OCI-LY7 (cell line): ENCODE results near the gene SYDE1. TPM values are rescaled to one million over a fixed set of nuclear protein-coding genes. Genes with fewer than 3 reads are reported as not detected.

Experiments used
- BruUV-seq: library from RNA; stranded (reverse); fragments of 400-500 nt; replicated peaks from 2 replicates; lab custom pipeline; 2021; lab: Mats Ljungman, UMichigan
- CTCF ChIA-PET: fragments of 300-600 bp; sonication (Branson Sonifier 250); formaldehyde crosslinking; loops from one replicate; lab custom pipeline; 2022; ENCODE audit warnings: antibody characterized with exemption; ENCODE audit not compliant: unreplicated experiment; lab: Charles Lee
- POLR2A ChIA-PET: fragments of 300-600 bp; sonication (Branson Sonifier 250); formaldehyde crosslinking; loops from one replicate; lab custom pipeline; 2022; ENCODE audit warnings: antibody characterized with exemption; lab: Charles Lee
- DNase-seq: peaks from one replicate; pipeline ENCODE4 v3.0.0-alpha.2; 2015; ENCODE audit warnings: low spot score
- H2AFZ ChIP-seq: fragments of 200-600 bp; sonication (generic), shearing (Covaris generic); 2 replicates; pipeline ENCODE4 v1.6.1; 2014; ENCODE audit warnings: mild to moderate bottlenecking, antibody characterized with exemption, low read length, moderate library complexity
- H3K27ac ChIP-seq: fragments of 200-600 bp; sonication (generic); 2 replicates; pipeline ENCODE4 v1.5.1; 2014; ENCODE audit warnings: mixed run types, low read depth, mild to moderate bottlenecking, moderate library complexity, low read length, inconsistent platforms; ENCODE audit not compliant: poor library complexity, severe bottlenecking
- H3K36me3 ChIP-seq: fragments of 200-600 bp; sonication (generic); 2 replicates; pipeline ENCODE4 v1.6.1; 2014; ENCODE audit warnings: mild to moderate bottlenecking, antibody characterized with exemption, low read length, moderate library complexity, mixed read lengths; ENCODE audit not compliant: insufficient read depth
- H3K4me1 ChIP-seq: fragments of 200-600 bp; sonication (generic); 2 replicates; pipeline ENCODE4 v1.5.1; 2014; ENCODE audit warnings: mild to moderate bottlenecking, low read length; ENCODE audit not compliant: insufficient read depth, poor library complexity, severe bottlenecking
- H3K4me2 ChIP-seq: fragments of 200-600 bp; sonication (generic); 2 replicates; pipeline ENCODE4 v1.6.1; 2014; ENCODE audit warnings: mild to moderate bottlenecking, low read length
- H3K4me3 ChIP-seq: fragments of 200-600 bp; sonication (generic); 2 replicates; pipeline ENCODE4 v1.5.1; 2014; ENCODE audit warnings: mild to moderate bottlenecking, low read depth, low read length; ENCODE audit not compliant: poor library complexity, severe bottlenecking
- H3K79me2 ChIP-seq: fragments of 200-600 bp; sonication (generic); 2 replicates; pipeline ENCODE4 v1.6.1; 2016; ENCODE audit warnings: low read depth, mild to moderate bottlenecking, low read length, moderate library complexity, mixed read lengths; ENCODE audit not compliant: insufficient read depth
- H3K9me2 ChIP-seq: fragments of 200-600 bp; sonication (generic); 2 replicates; pipeline ENCODE4 v1.6.1; 2016; ENCODE audit warnings: mild to moderate bottlenecking, low read length, mixed read lengths; ENCODE audit not compliant: insufficient read depth
- H3K9me3 ChIP-seq: fragments of 200-600 bp; sonication (generic); 2 replicates; pipeline ENCODE4 v1.6.1; 2014; ENCODE audit warnings: mild to moderate bottlenecking, mixed run types, low read length, mixed read lengths
- H4K20me1 ChIP-seq: fragments of 200-600 bp; sonication (generic); 2 replicates; pipeline ENCODE4 v1.6.1; 2014; ENCODE audit warnings: mild to moderate bottlenecking, antibody characterized with exemption, low read length, moderate library complexity, mixed read lengths; ENCODE audit not compliant: insufficient read depth
- EZH2phosphoT487 ChIP-seq: fragments of 200-600 bp; sonication (generic); IDR thresholded peaks from 2 replicates; pipeline ENCODE4 v1.6.1; 2018; ENCODE audit warnings: low read depth, borderline replicate concordance, mild to moderate bottlenecking, mixed run types, antibody characterized with exemption, low read length, moderate library complexity, mixed read lengths
- intact Hi-C: fragments of 100-400 bp; cut with micrococcal nuclease; formaldehyde crosslinking; loops from one replicate; pipeline ENCODE4 v1.10.0; 2022; ENCODE audit not compliant: unreplicated experiment
- total RNA-seq, 2 experiments: library from RNA; depleted of rRNA in 1 of 2; stranded (reverse); fragments of >200 nt in 1 of 2; shearing (Covaris generic) in 1 of 2; gene quantifications; 2 replicates each; pipeline ENCODE4 v1.2.3, GENCODE V29; 2014 to 2022
- TF ChIP-seq, protein P1 (sequence below): fragments of 200-600 bp; sonication (generic); conservative IDR thresholded peaks from 2 replicates; pipeline ENCODE4 v1.5.1; 2014; ENCODE audit warnings: mild to moderate bottlenecking, antibody characterized with exemption, low read length, moderate library complexity, mixed read lengths

SYDE1 gene
- total RNA-seq, 2 experiments from 2014 or later: not detected

DNA sequence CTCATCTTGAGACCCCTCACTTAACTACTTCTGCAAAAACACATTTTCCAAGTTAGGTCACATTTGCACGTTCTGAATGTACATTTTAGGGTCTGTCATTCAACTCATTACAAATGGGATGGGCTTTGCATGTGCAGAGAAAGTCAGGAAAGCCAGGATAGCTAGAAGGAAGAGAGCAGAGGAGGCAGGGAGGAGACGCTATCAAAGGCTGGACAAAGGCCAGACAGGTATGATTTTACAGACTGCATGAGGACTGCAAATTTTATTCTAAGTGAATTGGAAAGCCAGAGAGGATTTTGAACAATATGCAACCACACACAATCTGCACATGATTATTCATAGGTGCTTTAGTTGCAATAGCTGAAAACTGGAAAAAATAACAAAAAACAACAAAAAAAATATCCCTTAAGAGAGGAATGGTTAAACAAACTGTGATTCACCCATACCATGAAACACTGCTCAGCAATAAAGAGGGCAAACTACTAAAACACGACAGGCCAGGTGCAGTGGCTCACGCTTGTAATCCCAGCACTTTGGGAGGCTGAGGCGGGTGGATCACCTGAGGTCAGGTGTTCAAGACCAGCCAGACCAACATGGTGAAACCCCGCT, 21.1 kb downstream of the SYDE1 start:
- Histone ChIP-seq H3K9me2 (no peaks in the 10 kb centered on the region), H3K4me3 (no peak overlapping the region), H4K20me1 (no peaks in the 10 kb centered on the region), H3K4me2 (no peak overlapping the region), H3K27ac (no peak overlapping the region), H2AFZ (no peak overlapping the region), H3K36me3 (peaks cover 1% of the 10 kb centered on the region; the same call in 1 of the 2 replicates), H3K79me2 (peaks cover 11% of the 10 kb centered on the region; the same call in 1 of the 2 replicates), H3K4me1 (peaks cover 15% of the 10 kb centered on the region), H3K9me3 (no peaks in the 10 kb centered on the region)
- no peak for DNase-seq
- ChIA-PET POLR2A (no interaction called here), CTCF (no interaction called here)
- intact Hi-C loops: no loop called here
- BruUV-seq: no TSS peak
- TF ChIP-seq, protein P1, sequence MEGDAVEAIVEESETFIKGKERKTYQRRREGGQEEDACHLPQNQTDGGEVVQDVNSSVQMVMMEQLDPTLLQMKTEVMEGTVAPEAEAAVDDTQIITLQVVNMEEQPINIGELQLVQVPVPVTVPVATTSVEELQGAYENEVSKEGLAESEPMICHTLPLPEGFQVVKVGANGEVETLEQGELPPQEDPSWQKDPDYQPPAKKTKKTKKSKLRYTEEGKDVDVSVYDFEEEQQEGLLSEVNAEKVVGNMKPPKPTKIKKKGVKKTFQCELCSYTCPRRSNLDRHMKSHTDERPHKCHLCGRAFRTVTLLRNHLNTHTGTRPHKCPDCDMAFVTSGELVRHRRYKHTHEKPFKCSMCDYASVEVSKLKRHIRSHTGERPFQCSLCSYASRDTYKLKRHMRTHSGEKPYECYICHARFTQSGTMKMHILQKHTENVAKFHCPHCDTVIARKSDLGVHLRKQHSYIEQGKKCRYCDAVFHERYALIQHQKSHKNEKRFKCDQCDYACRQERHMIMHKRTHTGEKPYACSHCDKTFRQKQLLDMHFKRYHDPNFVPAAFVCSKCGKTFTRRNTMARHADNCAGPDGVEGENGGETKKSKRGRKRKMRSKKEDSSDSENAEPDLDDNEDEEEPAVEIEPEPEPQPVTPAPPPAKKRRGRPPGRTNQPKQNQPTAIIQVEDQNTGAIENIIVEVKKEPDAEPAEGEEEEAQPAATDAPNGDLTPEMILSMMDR: no peak
- TF ChIP-seq EZH2phosphoT487: no peak

GRCh38 chr19:15129856-15130585, 22.8 kb downstream of the SYDE1 start:
- no peaks in the 10 kb centered on the region for H3K36me3 ChIP-seq
- no peak overlapping the region for H2AFZ ChIP-seq
- CTCF ChIA-PET: no interaction called here
- DNase-seq: no peak
- H3K4me2 ChIP-seq: no peak overlapping the region
- no TSS peak for BruUV-seq
- peaks cover 8% of the 10 kb centered on the region for H3K4me1 ChIP-seq
- intact Hi-C loops: no loop called here
- H3K27ac ChIP-seq: no peak overlapping the region
- TF ChIP-seq, protein P1: no peak
- POLR2A ChIA-PET: no interaction called here
- H3K4me3 ChIP-seq: no peak overlapping the region
- no peaks in the 10 kb centered on the region for H3K9me3 ChIP-seq
- H3K79me2 ChIP-seq: no peaks in the 10 kb centered on the region
- no peaks in the 10 kb centered on the region for H4K20me1 ChIP-seq
- H3K9me2 ChIP-seq: no peaks in the 10 kb centered on the region
